Ishikawa (cell line): ENCODE data around the gene PKD2.

Experiments used
- CEBPB ChIP-seq: IDR thresholded peaks from 2 replicates; pipeline ENCODE4 v1.6.1; 2012
- REST ChIP-seq: IDR thresholded peaks from 2 replicates; pipeline ENCODE4 v1.6.1; 2012; ENCODE audit warnings: low read depth, mild to moderate bottlenecking
- ZBTB7A ChIP-seq: IDR thresholded peaks from 2 replicates; pipeline ENCODE4 v1.6.1; 2012; ENCODE audit warnings: low read depth

- TF ChIP-seq REST (no peak), CEBPB (no peak), ZBTB7A (no peak)
Observed at GRCh38 chr4:88021824-88022223, 14.4 kb downstream of the PKD2 start.
